ENCODE results near the gene PLXNA2. TPM values are rescaled to one million over a fixed set of nuclear protein-coding genes. Genes with fewer than 3 reads are reported as not detected.

PLXNA2 gene
- total RNA-seq, 1 experiment from 2014 or later, result 69.7 TPM

DNA sequence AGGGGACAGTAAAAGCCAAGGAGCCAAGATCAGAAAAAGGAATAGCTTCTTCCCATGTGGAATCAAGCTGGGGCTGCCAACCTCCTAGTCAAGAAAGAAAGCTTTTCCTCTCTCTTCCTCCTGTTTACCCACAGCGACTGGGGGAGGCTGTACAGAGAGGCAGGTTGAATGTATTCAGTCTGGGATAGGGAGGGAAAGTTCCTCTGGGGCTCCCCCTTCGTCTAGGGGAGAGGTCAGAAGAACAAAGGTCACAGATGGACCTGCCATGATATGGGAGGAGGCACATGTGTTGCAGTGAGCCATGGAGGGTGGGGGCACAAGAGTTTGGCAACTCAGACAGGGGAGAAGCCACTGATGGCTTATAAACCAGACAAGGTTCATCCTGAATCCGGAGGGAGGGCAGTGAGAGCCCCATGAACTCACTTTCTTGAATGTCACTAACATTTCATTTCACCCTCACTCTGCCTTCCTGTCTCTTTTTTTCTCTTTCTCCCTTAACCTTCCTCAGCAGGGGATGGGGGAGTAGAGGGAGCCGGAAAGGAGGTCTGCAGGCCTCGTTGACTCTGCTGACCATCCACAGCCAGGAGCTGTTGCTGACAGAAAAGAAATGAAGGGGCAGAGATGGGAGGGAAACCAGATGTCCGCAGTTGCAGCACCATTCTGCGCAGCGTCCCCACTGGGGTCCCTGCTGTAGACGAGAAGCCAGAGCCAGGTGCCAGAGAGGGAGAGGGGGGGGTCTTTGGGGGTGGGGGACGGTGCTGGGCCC is 61.1 kb downstream of the PLXNA2 start:
- TF ChIP-seq, protein P1, sequence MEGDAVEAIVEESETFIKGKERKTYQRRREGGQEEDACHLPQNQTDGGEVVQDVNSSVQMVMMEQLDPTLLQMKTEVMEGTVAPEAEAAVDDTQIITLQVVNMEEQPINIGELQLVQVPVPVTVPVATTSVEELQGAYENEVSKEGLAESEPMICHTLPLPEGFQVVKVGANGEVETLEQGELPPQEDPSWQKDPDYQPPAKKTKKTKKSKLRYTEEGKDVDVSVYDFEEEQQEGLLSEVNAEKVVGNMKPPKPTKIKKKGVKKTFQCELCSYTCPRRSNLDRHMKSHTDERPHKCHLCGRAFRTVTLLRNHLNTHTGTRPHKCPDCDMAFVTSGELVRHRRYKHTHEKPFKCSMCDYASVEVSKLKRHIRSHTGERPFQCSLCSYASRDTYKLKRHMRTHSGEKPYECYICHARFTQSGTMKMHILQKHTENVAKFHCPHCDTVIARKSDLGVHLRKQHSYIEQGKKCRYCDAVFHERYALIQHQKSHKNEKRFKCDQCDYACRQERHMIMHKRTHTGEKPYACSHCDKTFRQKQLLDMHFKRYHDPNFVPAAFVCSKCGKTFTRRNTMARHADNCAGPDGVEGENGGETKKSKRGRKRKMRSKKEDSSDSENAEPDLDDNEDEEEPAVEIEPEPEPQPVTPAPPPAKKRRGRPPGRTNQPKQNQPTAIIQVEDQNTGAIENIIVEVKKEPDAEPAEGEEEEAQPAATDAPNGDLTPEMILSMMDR (IDR thresholded peaks at IDR 0.05; ENCODE audit: unreplicated experiment), result no peak
- no peak for DNase-seq (ENCODE audit: unreplicated experiment)
- H3K36me3 Mint-ChIP-seq (ENCODE audit: insufficient read depth, unreplicated experiment), result peaks cover 4% of the 10 kb centered on the region
- ChIA-PET CTCF (interaction anchor here (0.5 to 47.3 kb wide), 18 partner anchors 17 to 1900 kb away, joined by 3 to 1037 read pairs (median 4); partner anchors contain the start of gene PLXNA2), POLR2A (interaction anchor here (0.7 to 11.1 kb wide), 21 partner anchors 8 to 182 kb away, joined by 3 to 201 read pairs (median 10); partner anchors contain the start of gene PLXNA2)
- H3K4me1 Mint-ChIP-seq (ENCODE audit: insufficient read depth, unreplicated experiment), result peaks cover 68% of the 10 kb centered on the region
- no peaks in the 10 kb centered on the region for H3K9me3 Mint-ChIP-seq (ENCODE audit: unreplicated experiment)
- H3K27ac Mint-ChIP-seq (ENCODE audit: low read depth, unreplicated experiment), result peak overlapping the region; percentile 78
- intact Hi-C loops (cut with micrococcal nuclease), result no loop called here
- no peaks in the 10 kb centered on the region for H3K27me3 Mint-ChIP-seq (ENCODE audit: insufficient read depth, unreplicated experiment)
- peak overlapping the region; percentile 3 for H3K4me3 Mint-ChIP-seq (ENCODE audit: unreplicated experiment)
- no TSS peak for BruUV-seq (replicated peaks)

GRCh38 chr1:208181364-208181763 is 62.8 kb downstream of the PLXNA2 start:
- intact Hi-C loops (cut with micrococcal nuclease), result no loop called here
- Mint-ChIP-seq H3K4me1 (ENCODE audit: insufficient read depth, unreplicated experiment) (peaks cover 75% of the 10 kb centered on the region), H3K27ac (ENCODE audit: low read depth, unreplicated experiment) (peak overlapping the region; percentile 78), H3K4me3 (ENCODE audit: unreplicated experiment) (no peak overlapping the region), H3K27me3 (ENCODE audit: insufficient read depth, unreplicated experiment) (no peaks in the 10 kb centered on the region), H3K36me3 (ENCODE audit: insufficient read depth, unreplicated experiment) (peaks cover 8% of the 10 kb centered on the region), H3K9me3 (ENCODE audit: unreplicated experiment) (no peaks in the 10 kb centered on the region)
- no TSS peak for BruUV-seq (replicated peaks)
- no peak for DNase-seq (ENCODE audit: unreplicated experiment)
- ChIA-PET CTCF (interaction anchor here (0.8 to 47.3 kb wide), 9 partner anchors 15 to 160 kb away, joined by 3 to 1037 read pairs (median 7); partner anchors contain the start of gene PLXNA2), POLR2A (interaction anchor here (0.7 to 11.1 kb wide), 7 partner anchors 10 to 62 kb away, joined by 3 to 201 read pairs (median 60); partner anchors contain the start of gene PLXNA2)
- TF ChIP-seq, protein P1 (IDR thresholded peaks at IDR 0.05; ENCODE audit: unreplicated experiment), result no peak

- ChIA-PET POLR2A (interaction anchor here (1.0 to 11.1 kb wide), 6 partner anchors 9 to 57 kb away, joined by 3 to 201 read pairs (median 4); no protein-coding TSS in a partner anchor), CTCF (interaction anchor here (0.7 to 47.3 kb wide), 9 partner anchors 17 to 159 kb away, joined by 3 to 1037 read pairs (median 5); partner anchors contain the start of gene PLXNA2)
- Mint-ChIP-seq H3K27ac (ENCODE audit: low read depth, unreplicated experiment) (peak overlapping the region; percentile 78), H3K27me3 (ENCODE audit: insufficient read depth, unreplicated experiment) (no peaks in the 10 kb centered on the region), H3K4me3 (ENCODE audit: unreplicated experiment) (no peak overlapping the region), H3K4me1 (ENCODE audit: insufficient read depth, unreplicated experiment) (peaks cover 65% of the 10 kb centered on the region), H3K36me3 (ENCODE audit: insufficient read depth, unreplicated experiment) (peaks cover 8% of the 10 kb centered on the region), H3K9me3 (ENCODE audit: unreplicated experiment) (no peaks in the 10 kb centered on the region)
- intact Hi-C loops (cut with micrococcal nuclease), result no loop called here
- TF ChIP-seq, protein P1 (IDR thresholded peaks at IDR 0.05; ENCODE audit: unreplicated experiment), result no peak
- BruUV-seq (replicated peaks), result no TSS peak
- DNase-seq (ENCODE audit: unreplicated experiment), result no peak
These were observed 63.8 kb downstream of the PLXNA2 start for GRCh38 chr1:208180421-208180820.

DNA sequence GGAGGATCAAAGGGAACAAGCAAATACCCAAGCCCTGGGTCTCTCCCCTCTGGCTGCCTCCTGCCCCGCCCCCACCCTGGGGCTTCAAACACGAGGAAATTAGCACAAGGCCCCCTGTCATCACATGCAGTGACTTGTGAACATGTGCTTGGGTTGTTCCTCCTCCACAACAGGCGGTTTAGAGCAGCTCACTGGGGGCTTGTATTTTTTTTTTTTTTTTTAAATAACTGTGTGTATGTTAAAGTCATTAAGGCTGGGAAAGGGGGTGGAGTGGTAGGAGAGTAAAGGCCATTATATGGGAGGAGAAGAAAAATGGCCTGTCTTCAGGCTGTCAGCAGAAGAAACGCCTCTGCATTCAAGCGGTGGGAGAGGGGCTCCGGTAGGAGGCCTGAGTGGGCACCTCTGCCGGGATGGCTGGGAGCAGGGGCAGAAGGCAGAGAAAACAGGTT is 64.2 kb downstream of the PLXNA2 start:
- H3K9me3 Mint-ChIP-seq (ENCODE audit: unreplicated experiment), result no peaks in the 10 kb centered on the region
- TF ChIP-seq, protein P1 (IDR thresholded peaks at IDR 0.05; ENCODE audit: unreplicated experiment), result no peak
- no peak overlapping the region for H3K4me3 Mint-ChIP-seq (ENCODE audit: unreplicated experiment)
- peak overlapping the region; percentile 78 for H3K27ac Mint-ChIP-seq (ENCODE audit: low read depth, unreplicated experiment)
- H3K36me3 Mint-ChIP-seq (ENCODE audit: insufficient read depth, unreplicated experiment), result peaks cover 8% of the 10 kb centered on the region
- POLR2A ChIA-PET, result interaction anchor here (1.0 to 11.1 kb wide), 6 partner anchors 10 to 57 kb away, joined by 3 to 201 read pairs (median 4); no protein-coding TSS in a partner anchor
- peaks cover 66% of the 10 kb centered on the region for H3K4me1 Mint-ChIP-seq (ENCODE audit: insufficient read depth, unreplicated experiment)
- intact Hi-C loops (cut with micrococcal nuclease), result no loop called here
- CTCF ChIA-PET, result interaction anchor here (0.7 to 47.3 kb wide), 10 partner anchors 18 to 159 kb away, joined by 3 to 1037 read pairs (median 5); partner anchors contain the start of gene PLXNA2
- no peak for DNase-seq (ENCODE audit: unreplicated experiment)
- BruUV-seq (replicated peaks), result no TSS peak
- no peaks in the 10 kb centered on the region for H3K27me3 Mint-ChIP-seq (ENCODE audit: insufficient read depth, unreplicated experiment)
